ENCODE data around the gene SLC29A4. TPM values are rescaled to one million over a fixed set of nuclear protein-coding genes. Genes with fewer than 3 reads are reported as not detected.
"Not testable (repeated sequence)": the region's sequence is repeated elsewhere in the genome, so short reads cannot be mapped to it uniquely, and the experiment has no call there.

The SLC29A4 gene
- polyA plus RNA-seq, 3 donors: 0.21 to 0.29 (median 0.26) TPM

DNA sequence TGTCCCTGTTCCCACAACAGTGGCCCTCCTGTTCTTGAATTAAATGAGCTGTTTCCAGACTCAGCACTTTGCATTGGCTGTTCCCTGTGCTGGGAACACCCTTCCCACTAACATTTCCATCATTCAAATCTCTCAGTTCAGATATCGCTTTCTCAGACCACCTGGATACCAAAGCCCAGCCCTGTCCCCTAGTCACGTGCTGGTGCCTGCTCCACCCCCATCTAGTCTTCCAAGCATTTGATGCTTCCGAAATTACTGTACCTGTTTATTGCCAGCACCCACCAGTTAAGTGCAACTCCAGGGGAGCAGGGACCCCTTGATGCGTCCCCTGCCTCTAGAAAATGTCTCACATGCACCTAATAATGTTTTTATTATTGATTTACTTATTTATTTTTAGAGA lies 3.0 kb upstream of the SLC29A4 start:
- Histone ChIP-seq H3K4me2 (replicated peaks; ENCODE audit: extremely low read depth, low read length, poor library complexity, severe bottlenecking) (no peak overlapping the region), H3K4me1 (ENCODE audit: control insufficient read depth in 1 of 2, insufficient read depth in 2 of 2, low read length in 2 of 2) (peaks cover 5 to 6% of the 10 kb centered on the region in 2 donors), H3K4me3 (replicated peaks in 1 of 3; ENCODE audit: low read depth in 2 of 3, low read length in 3 of 3) (no peak overlapping the region), H3K27me3 (ENCODE audit: control insufficient read depth in 2 of 2, insufficient read depth in 2 of 2, low read length in 2 of 2) (peaks cover 7 to 13% of the 10 kb centered on the region in 2 donors), H3K9me3 (replicated peaks in 1 of 2; ENCODE audit: control insufficient read depth in 1 of 2, insufficient read depth in 1 of 2, low read length in 2 of 2) (peaks cover 0 to 4% of the 10 kb centered on the region in 2 donors), H3K36me3 (replicated peaks in 1 of 2; ENCODE audit: control insufficient read depth in 1 of 2, insufficient read depth in 2 of 2, low read length in 2 of 2) (no peaks in the 10 kb centered on the region), H4K20me1 (ENCODE audit: insufficient read depth, low read length) (no peaks in the 10 kb centered on the region), H3K9ac (ENCODE audit: insufficient read depth, low read length, poor library complexity, severe bottlenecking) (no peak overlapping the region), H2AFZ (ENCODE audit: insufficient read depth, low read depth, low read length, poor library complexity, severe bottlenecking) (no peak overlapping the region), H3K27ac (ENCODE audit: low read depth in 1 of 2, low read length in 2 of 2) (no peak overlapping the region), H3K79me2 (ENCODE audit: insufficient read depth, low read length) (no peaks in the 10 kb centered on the region)
- Mint-ChIP-seq H3K9me3 (peaks cover 0 to 6% (median 0%) of the 10 kb centered on the region in 7 donors), H3K27ac (no peak overlapping the region), H3K36me3 (peaks cover 0 to 3% of the 10 kb centered on the region in 2 donors), H3K27me3 (ENCODE audit: low read depth in 3 of 3) (peaks cover 12 to 48% (median 27%) of the 10 kb centered on the region in 3 donors), H3K4me1 (no peaks in the 10 kb centered on the region), H3K4me3 (peak overlapping the region in 1 of 2 donors; percentile 23)
- DNase-seq: no peak
- intact Hi-C loops (cut with micrococcal nuclease): no loop called here
- TF ChIP-seq, protein P1, sequence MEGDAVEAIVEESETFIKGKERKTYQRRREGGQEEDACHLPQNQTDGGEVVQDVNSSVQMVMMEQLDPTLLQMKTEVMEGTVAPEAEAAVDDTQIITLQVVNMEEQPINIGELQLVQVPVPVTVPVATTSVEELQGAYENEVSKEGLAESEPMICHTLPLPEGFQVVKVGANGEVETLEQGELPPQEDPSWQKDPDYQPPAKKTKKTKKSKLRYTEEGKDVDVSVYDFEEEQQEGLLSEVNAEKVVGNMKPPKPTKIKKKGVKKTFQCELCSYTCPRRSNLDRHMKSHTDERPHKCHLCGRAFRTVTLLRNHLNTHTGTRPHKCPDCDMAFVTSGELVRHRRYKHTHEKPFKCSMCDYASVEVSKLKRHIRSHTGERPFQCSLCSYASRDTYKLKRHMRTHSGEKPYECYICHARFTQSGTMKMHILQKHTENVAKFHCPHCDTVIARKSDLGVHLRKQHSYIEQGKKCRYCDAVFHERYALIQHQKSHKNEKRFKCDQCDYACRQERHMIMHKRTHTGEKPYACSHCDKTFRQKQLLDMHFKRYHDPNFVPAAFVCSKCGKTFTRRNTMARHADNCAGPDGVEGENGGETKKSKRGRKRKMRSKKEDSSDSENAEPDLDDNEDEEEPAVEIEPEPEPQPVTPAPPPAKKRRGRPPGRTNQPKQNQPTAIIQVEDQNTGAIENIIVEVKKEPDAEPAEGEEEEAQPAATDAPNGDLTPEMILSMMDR (IDR thresholded peaks at IDR 0.05): no peak
- WGBS (ENCODE audit: insufficient coverage): 66% methylated on average over 2 of the region's 4 CpGs

DNA sequence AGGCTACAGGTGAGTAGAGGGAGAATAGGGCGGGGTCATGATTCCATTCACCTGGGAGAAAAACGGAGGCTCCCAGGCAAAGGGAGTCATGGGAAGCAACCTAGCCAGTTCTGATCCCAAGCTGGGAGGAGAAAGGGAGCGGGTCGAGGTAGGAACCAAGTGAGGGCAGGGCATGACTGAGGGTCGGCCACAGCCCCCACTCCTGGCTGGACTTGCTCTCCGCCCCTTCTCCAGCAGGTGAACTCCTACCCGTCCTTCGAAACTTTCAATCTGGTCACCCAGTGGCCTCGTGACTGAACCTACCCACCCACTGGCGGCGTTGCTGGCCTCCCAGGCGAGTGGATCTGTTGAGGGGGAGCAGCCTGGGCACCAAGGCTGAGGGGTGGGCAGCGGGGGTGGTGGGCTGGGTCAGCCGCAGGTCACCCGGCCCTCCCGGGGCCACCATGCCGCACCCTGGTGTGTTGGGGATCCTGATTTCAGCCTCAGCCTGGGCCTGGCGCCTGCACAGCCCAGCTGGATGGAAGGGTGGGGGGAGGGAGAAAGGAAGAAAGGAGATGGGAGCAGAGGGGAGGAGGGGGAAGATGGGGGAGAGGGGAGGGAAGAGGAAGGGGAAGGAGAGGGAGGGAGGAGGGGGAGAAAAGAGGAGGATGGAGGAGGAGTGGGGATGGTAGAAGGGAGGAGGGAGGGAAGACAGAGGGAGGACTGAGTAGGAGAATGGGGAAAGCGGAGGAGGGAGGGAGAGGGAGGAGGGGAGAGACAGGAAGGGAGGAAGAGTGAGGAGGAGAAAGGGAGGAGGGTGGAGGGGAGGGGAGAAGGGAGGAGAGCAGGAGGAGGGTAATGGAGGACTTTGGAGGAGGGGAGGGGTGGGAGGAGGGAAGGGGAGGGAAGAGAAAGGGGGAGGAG lies 894 bp upstream of the SLC29A4 start:
- H3K9me3 ChIP-seq (replicated peaks in 1 of 2; ENCODE audit: control insufficient read depth in 1 of 2, insufficient read depth in 1 of 2, low read length in 2 of 2); H2AFZ ChIP-seq (ENCODE audit: insufficient read depth, low read depth, low read length, poor library complexity, severe bottlenecking); H3K4me1 ChIP-seq (ENCODE audit: control insufficient read depth in 1 of 2, insufficient read depth in 2 of 2, low read length in 2 of 2); intact Hi-C loops (cut with micrococcal nuclease); H3K27ac ChIP-seq (ENCODE audit: low read depth in 1 of 2, low read length in 2 of 2); H3K79me2 ChIP-seq (ENCODE audit: insufficient read depth, low read length); DNase-seq; H3K36me3 Mint-ChIP-seq; H3K9ac ChIP-seq (ENCODE audit: insufficient read depth, low read length, poor library complexity, severe bottlenecking); H3K4me1 Mint-ChIP-seq; H3K27ac Mint-ChIP-seq; H3K36me3 ChIP-seq (replicated peaks in 1 of 2; ENCODE audit: control insufficient read depth in 1 of 2, insufficient read depth in 2 of 2, low read length in 2 of 2); H3K9me3 Mint-ChIP-seq; H4K20me1 ChIP-seq (ENCODE audit: insufficient read depth, low read length); H3K4me3 ChIP-seq (replicated peaks in 1 of 3; ENCODE audit: low read depth in 2 of 3, low read length in 3 of 3); H3K4me2 ChIP-seq (replicated peaks; ENCODE audit: extremely low read depth, low read length, poor library complexity, severe bottlenecking); H3K4me3 Mint-ChIP-seq: not testable (repeated sequence)
- H3K27me3 ChIP-seq (ENCODE audit: control insufficient read depth in 2 of 2, insufficient read depth in 2 of 2, low read length in 2 of 2): peaks cover 7 to 16% of the 10 kb centered on the region in 2 donors
- WGBS (ENCODE audit: insufficient coverage): 65% methylated on average over 5 of the region's 19 CpGs
- H3K27me3 Mint-ChIP-seq (ENCODE audit: low read depth in 3 of 3): peaks cover 11 to 55% (median 30%) of the 10 kb centered on the region in 3 donors
